ENCODE data around the gene LRRC4C.

- no peak for TF ChIP-seq POLR2A (IDR thresholded peaks at IDR 0.05; ENCODE audit: low read depth, low read length)
- TF ChIP-seq POLR2AphosphoS5 (IDR thresholded peaks at IDR 0.05; ENCODE audit: low read depth, low read length): no peak
- TF ChIP-seq TAF1 (IDR thresholded peaks at IDR 0.05; ENCODE audit: low read depth, low read length): no peak
- TF ChIP-seq SPI1 (IDR thresholded peaks at IDR 0.05; ENCODE audit: low read depth, low read length): no peak
Measured at GRCh38 chr11:41284354-41284753, 175.1 kb downstream of the LRRC4C start.

All from GM12891 (cell line).